GM12878 (cell line): ENCODE data around the gene CD55. TPM values are rescaled to one million over a fixed set of nuclear protein-coding genes. Genes with fewer than 3 reads are reported as not detected.

Source experiments
- ATF7 ChIP-seq: fragments of 450-650 bp; IDR thresholded peaks from 2 replicates; pipeline ENCODE4 v1.6.1; 2016; ENCODE audit warnings: low read depth, mild to moderate bottlenecking
- CHD2 ChIP-seq: IDR thresholded peaks from 2 replicates; pipeline ENCODE4 v1.6.1; 2011; ENCODE audit warnings: low read depth, low read length, improper control_type of control experiment, borderline replicate concordance
- CHD4 ChIP-seq: fragments of 200-600 bp; sonication (generic); IDR thresholded peaks from 2 replicates; pipeline ENCODE4 v1.6.1; 2016; ENCODE audit warnings: mild to moderate bottlenecking
- CREM ChIP-seq: IDR thresholded peaks from 2 replicates; pipeline ENCODE4 v1.6.1; 2014; ENCODE audit warnings: antibody characterized with exemption, low read depth
- EGR1 ChIP-seq, 2 experiments: IDR thresholded peaks; 1 replicate in 1 of 2; 2 replicates in 1 of 2; pipeline ENCODE4 v1.6.1; 2011 to 2012; ENCODE audit warnings: low read depth in 2 of 2, low read length in 2 of 2, borderline replicate concordance in 1 of 2, mild to moderate bottlenecking in 1 of 2, moderate library complexity in 1 of 2
- EP300 ChIP-seq, 2 experiments: fragments of 150-350 bp in 1 of 2; IDR thresholded peaks; 2 replicates each; pipeline ENCODE4 v1.6.1; 2011 to 2012; ENCODE audit warnings: low read depth in 2 of 2, low read length in 2 of 2, borderline replicate concordance in 1 of 2, improper control_type of control experiment in 1 of 2, inconsistent platforms in 1 of 2; ENCODE audit not compliant: control insufficient read depth in 1 of 2
- GABPA ChIP-seq: IDR thresholded peaks from 2 replicates; pipeline ENCODE4 v1.6.1; 2014; ENCODE audit warnings: antibody characterized with exemption, low read depth, mild to moderate bottlenecking, inconsistent platforms
- HDGF ChIP-seq: fragments of 450-650 bp; IDR thresholded peaks from 2 replicates; pipeline ENCODE4 v1.6.1; 2016; ENCODE audit warnings: antibody characterized with exemption
- MYB ChIP-seq: fragments of 150-350 bp; IDR thresholded peaks from 2 replicates; pipeline ENCODE4 v1.6.1; 2014; ENCODE audit warnings: mild to moderate bottlenecking, low read depth, low read length, borderline replicate concordance
- NFIC ChIP-seq: IDR thresholded peaks from 2 replicates; pipeline ENCODE4 v1.6.1; 2012; ENCODE audit warnings: low read depth, mild to moderate bottlenecking, inconsistent platforms, low read length, moderate library complexity
- NKRF ChIP-seq: fragments of 450-650 bp; conservative IDR thresholded peaks from 2 replicates; pipeline ENCODE4 v1.6.1; 2017; ENCODE audit warnings: mild to moderate bottlenecking, moderate library complexity
- NR2F1 ChIP-seq: fragments of 450-650 bp; conservative IDR thresholded peaks from 2 replicates; pipeline ENCODE4 v1.6.1; 2017; ENCODE audit warnings: mild to moderate bottlenecking
- POLR2AphosphoS2 ChIP-seq: IDR thresholded peaks from 2 replicates; pipeline ENCODE4 v1.6.1; 2011; ENCODE audit warnings: low read depth, mild to moderate bottlenecking, low read length, improper control_type of control experiment, moderate library complexity
- RELA ChIP-seq: fragments of 450-650 bp; IDR thresholded peaks from 2 replicates; pipeline ENCODE4 v1.8.0; 2014; ENCODE audit warnings: borderline replicate concordance; ENCODE audit not compliant: partially characterized antibody
- SMC3 ChIP-seq: IDR thresholded peaks from 2 replicates; pipeline ENCODE4 v1.6.1; 2011; ENCODE audit warnings: low read length, improper control_type of control experiment, borderline replicate concordance
- TCF12 ChIP-seq: IDR thresholded peaks from 2 replicates; pipeline ENCODE4 v1.6.1; 2011; ENCODE audit warnings: low read depth, mild to moderate bottlenecking, low read length
- YY1 ChIP-seq: IDR thresholded peaks from 2 replicates; pipeline ENCODE4 v1.6.1; 2011; ENCODE audit warnings: low read depth, mild to moderate bottlenecking, low read length
- ZNF274 ChIP-seq: IDR thresholded peaks from one replicate; pipeline ENCODE4 v1.8.0; 2011; ENCODE audit not compliant: insufficient read length, insufficient read depth
- ZNF622 ChIP-seq: fragments of 450-650 bp; IDR thresholded peaks from 2 replicates; pipeline ENCODE4 v1.6.1; 2017; ENCODE audit warnings: mild to moderate bottlenecking, inconsistent platforms
- polyA plus RNA-seq, 11 experiments: library from polyadenylated mRNA; depleted of rRNA in 4 of 11; unstranded in 6 of 11; stranded (reverse) in 5 of 11; fragments of >200 nt; fragmentation: Nextera tagmentation in 4 of 11; fragmentation: Illumina TruSeq in 1 of 11; extraction: Ambion mirVana in 4 of 11; extraction: Trizol in 1 of 11; gene quantifications; 1 replicate in 1 of 11; 2 replicates in 10 of 11; pipeline versions ENCODE4 v1.2.1 to v1.2.3, GENCODE V29; 2011 to 2016; ENCODE audit warnings: inconsistent platforms in 2 of 11, missing spikeins in 2 of 11, low read depth in 1 of 11
- total RNA-seq, 4 experiments: library from RNA; depleted of rRNA in 3 of 4; stranded (reverse); fragments of >200 nt in 3 of 4; fragmentation: Illumina TruSeq in 1 of 4; extraction: Trizol in 1 of 4; gene quantifications; 2 replicates each; pipeline versions ENCODE4 v1.2.1 to v1.2.3, GENCODE V29; 2013 to 2021
- TF ChIP-seq, protein P1 (sequence below): fragments of 450-650 bp; IDR thresholded peaks from 2 replicates; pipeline ENCODE4 v1.6.1; 2017; ENCODE audit warnings: mild to moderate bottlenecking, low read depth, inconsistent platforms; ENCODE audit not compliant: poor library complexity, severe bottlenecking
- TF ChIP-seq, protein P2 (sequence below): fragments of 450-650 bp; IDR thresholded peaks from 2 replicates; pipeline ENCODE4 v1.6.1; 2017; ENCODE audit warnings: borderline replicate concordance
- TF ChIP-seq, protein P3 (sequence below): fragments of 450-650 bp; IDR thresholded peaks from 2 replicates; pipeline ENCODE4 v1.6.1; 2014; ENCODE audit warnings: mild to moderate bottlenecking
- TF ChIP-seq, protein P4 (sequence below): IDR thresholded peaks from 2 replicates; pipeline ENCODE4 v1.6.1; 2012; ENCODE audit warnings: low read depth, low read length, improper control_type of control experiment

CD55 gene
- total and polyA plus RNA-seq, 10 of the 15 experiments (the other 5 are each of a cell fraction or from before 2014, with no cell fraction given): 5.2 to 46.5 (median 15.1) TPM

GRCh38 chr1:207335695-207336363 is 14.4 kb downstream of the CD55 start (continued):
- TF ChIP-seq, protein P1, sequence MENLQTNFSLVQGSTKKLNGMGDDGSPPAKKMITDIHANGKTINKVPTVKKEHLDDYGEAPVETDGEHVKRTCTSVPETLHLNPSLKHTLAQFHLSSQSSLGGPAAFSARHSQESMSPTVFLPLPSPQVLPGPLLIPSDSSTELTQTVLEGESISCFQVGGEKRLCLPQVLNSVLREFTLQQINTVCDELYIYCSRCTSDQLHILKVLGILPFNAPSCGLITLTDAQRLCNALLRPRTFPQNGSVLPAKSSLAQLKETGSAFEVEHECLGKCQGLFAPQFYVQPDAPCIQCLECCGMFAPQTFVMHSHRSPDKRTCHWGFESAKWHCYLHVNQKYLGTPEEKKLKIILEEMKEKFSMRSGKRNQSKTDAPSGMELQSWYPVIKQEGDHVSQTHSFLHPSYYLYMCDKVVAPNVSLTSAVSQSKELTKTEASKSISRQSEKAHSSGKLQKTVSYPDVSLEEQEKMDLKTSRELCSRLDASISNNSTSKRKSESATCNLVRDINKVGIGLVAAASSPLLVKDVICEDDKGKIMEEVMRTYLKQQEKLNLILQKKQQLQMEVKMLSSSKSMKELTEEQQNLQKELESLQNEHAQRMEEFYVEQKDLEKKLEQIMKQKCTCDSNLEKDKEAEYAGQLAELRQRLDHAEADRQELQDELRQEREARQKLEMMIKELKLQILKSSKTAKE: peak; percentile 93
- peak; percentile 66; the same call in 1 of the 2 replicates for TF ChIP-seq MYB
- 0 out of 2 replicates have a peak, but pooled peaks have one; percentile 30 for TF ChIP-seq YY1
- TF ChIP-seq NKRF: no peak
- TF ChIP-seq, protein P2, sequence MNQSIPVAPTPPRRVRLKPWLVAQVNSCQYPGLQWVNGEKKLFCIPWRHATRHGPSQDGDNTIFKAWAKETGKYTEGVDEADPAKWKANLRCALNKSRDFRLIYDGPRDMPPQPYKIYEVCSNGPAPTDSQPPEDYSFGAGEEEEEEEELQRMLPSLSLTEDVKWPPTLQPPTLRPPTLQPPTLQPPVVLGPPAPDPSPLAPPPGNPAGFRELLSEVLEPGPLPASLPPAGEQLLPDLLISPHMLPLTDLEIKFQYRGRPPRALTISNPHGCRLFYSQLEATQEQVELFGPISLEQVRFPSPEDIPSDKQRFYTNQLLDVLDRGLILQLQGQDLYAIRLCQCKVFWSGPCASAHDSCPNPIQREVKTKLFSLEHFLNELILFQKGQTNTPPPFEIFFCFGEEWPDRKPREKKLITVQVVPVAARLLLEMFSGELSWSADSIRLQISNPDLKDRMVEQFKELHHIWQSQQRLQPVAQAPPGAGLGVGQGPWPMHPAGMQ: no peak
- TF ChIP-seq EP300 (IDR thresholded peaks at IDR 0.05; ENCODE audit: borderline replicate concordance in 1 of 2, control insufficient read depth in 1 of 2, low read depth in 2 of 2, low read length in 2 of 2): peak; percentile 80 to 87
- TF ChIP-seq NFIC: peak; percentile 29; the same call in 1 of the 2 replicates
- TF ChIP-seq GABPA: no peak
- no peak for TF ChIP-seq CHD4
- no peak; the same call in 1 of the 2 replicates for TF ChIP-seq NR2F1
- no peak; the same call in 1 of the 2 replicates for TF ChIP-seq CREM
- TF ChIP-seq, protein P3, sequence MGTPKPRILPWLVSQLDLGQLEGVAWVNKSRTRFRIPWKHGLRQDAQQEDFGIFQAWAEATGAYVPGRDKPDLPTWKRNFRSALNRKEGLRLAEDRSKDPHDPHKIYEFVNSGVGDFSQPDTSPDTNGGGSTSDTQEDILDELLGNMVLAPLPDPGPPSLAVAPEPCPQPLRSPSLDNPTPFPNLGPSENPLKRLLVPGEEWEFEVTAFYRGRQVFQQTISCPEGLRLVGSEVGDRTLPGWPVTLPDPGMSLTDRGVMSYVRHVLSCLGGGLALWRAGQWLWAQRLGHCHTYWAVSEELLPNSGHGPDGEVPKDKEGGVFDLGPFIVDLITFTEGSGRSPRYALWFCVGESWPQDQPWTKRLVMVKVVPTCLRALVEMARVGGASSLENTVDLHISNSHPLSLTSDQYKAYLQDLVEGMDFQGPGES: no peak
- no peak for TF ChIP-seq RELA
- TF ChIP-seq EGR1 (IDR thresholded peaks at IDR 0.05; ENCODE audit: borderline replicate concordance in 1 of 2, low read depth in 2 of 2, low read length in 2 of 2): no peak
- no peak for TF ChIP-seq ZNF622
- no peak for TF ChIP-seq HDGF
- TF ChIP-seq, protein P4, sequence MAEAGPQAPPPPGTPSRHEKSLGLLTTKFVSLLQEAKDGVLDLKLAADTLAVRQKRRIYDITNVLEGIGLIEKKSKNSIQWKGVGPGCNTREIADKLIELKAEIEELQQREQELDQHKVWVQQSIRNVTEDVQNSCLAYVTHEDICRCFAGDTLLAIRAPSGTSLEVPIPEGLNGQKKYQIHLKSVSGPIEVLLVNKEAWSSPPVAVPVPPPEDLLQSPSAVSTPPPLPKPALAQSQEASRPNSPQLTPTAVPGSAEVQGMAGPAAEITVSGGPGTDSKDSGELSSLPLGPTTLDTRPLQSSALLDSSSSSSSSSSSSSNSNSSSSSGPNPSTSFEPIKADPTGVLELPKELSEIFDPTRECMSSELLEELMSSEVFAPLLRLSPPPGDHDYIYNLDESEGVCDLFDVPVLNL: no peak
- no peak for TF ChIP-seq SMC3
- peak; percentile 89 for TF ChIP-seq ATF7
- no peak for TF ChIP-seq ZNF274
- peak; percentile 55; the same call in 1 of the 2 replicates for TF ChIP-seq CHD2
- TF ChIP-seq TCF12: 0 out of 2 replicates have a peak, but pooled peaks have one; percentile 3
- no peak for TF ChIP-seq POLR2AphosphoS2
